Middle frontal gyrus (tissue), 1 donor: ENCODE results near the gene ZSWIM1.
A peak's percentile ranks its signal among the peaks of the same experiment; 100 is the strongest.

Experiments
- DNase-seq: peaks from one replicate; pipeline ENCODE4 v3.0.0-alpha.2; 2015; ENCODE audit warnings: low spot score; ENCODE audit errors: extremely low spot score

ZSWIM1 gene

DNA sequence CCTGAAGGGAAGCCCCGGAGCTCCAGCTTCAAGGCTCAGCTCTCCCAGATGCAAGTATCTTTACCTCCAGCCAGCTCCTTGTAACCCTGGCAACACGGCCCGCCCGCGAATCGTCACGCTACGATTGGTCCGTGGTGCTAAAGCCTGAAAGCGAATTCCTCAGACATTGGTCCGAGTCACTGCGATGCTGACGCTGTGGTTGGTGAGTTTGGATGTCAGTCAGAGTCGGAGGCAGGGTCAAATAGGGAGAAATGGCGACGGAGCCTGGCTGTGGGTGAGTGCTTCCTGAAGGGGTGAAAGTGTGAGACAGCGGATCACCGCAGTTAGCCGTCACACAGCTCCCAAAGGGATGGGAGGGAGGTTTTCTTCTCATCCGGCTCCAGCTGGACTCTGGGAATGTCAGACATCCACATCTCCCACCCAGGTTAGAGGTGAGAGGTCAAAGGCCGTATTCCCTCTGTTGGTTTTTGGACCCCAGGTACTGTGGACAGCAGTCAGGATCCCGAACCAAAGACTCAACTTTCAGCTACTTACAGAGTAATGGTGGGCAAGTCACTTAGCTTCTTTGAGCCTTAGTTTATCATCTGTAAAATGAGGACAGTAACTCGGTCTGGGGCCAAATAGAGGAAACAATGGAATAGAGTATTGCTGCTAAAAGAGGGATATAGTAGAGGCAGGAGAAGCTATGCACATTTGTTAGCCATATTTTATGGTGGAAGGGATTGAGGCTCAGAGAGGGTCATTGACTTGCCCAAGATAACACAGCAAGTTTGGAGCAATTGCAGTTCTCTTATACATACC, at the start of gene ZSWIM1:
TSS of gene ZSWIM1 (plus strand) at position 240 of the 801 bp plus-strand sequence. CDS start 1,366 bp downstream, outside the sequence.
- peak; percentile 99 for DNase-seq

DNA sequence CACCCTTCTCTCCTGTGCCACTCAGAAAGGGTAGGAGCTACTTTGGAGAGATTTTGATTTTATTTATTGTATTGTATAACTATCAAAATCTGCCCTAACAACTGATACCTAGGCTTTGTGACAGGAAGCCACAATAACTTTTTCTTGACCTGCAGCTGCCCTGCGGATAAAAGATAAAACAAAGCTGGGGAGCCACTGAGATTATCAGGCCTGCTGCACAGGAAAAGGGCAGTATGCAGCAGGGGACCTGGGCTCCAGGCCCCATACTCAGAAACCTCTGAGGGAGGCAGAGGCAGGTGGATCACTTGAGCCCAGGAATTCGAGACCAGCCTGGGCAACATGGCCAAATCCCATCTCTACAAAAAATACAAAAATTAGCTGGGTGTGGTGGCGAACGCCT, 48.4 kb upstream of the ZSWIM1 start:
- no peak for DNase-seq

DNA sequence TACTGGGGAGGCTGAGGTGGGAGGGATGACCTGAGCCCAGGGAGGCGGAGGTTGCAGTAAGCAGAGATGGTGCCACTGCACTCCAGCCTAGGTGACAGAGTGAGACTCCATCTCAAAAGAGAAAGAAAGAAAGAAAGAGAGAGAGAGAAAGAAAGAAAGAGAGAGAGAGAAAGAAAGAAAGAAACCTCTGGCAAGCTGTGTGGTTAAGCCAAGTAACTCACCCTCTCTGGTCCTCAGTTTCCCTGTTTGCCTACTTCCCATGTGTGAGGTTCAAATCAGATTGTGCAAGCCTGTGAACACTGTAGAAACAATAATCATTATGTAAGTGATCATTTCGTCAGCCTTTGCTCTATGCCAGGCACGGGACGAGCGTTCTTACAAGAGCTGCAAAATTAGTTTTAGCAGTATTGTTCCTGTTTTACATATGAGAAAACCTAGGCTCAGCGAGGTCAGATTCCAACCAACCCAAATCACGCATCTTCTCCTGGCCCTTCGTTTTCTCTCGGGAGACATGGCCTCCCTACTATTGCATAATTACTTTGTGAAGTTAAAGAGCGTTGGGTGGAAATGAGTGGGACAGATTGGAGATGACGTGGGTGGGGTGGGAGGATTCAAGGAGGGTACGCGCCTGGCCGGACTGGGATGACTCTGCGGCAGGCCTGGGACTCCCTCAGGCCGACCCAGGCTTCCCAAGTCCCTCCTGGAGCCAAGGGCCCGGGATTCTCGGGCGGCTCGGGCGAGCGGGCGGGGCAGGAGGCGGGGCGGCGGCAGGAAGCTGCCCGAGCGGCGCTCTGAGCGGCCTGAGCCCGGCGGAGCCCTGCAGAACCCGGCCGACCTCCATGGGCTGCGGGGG, 47.8 kb upstream of the ZSWIM1 start, which contains the start of gene SNX21:
TSS of gene SNX21 (plus strand) at position 770 of the 853 bp plus-strand sequence. CDS start 121 bp downstream, outside the sequence.
- DNase-seq = no peak

DNA sequence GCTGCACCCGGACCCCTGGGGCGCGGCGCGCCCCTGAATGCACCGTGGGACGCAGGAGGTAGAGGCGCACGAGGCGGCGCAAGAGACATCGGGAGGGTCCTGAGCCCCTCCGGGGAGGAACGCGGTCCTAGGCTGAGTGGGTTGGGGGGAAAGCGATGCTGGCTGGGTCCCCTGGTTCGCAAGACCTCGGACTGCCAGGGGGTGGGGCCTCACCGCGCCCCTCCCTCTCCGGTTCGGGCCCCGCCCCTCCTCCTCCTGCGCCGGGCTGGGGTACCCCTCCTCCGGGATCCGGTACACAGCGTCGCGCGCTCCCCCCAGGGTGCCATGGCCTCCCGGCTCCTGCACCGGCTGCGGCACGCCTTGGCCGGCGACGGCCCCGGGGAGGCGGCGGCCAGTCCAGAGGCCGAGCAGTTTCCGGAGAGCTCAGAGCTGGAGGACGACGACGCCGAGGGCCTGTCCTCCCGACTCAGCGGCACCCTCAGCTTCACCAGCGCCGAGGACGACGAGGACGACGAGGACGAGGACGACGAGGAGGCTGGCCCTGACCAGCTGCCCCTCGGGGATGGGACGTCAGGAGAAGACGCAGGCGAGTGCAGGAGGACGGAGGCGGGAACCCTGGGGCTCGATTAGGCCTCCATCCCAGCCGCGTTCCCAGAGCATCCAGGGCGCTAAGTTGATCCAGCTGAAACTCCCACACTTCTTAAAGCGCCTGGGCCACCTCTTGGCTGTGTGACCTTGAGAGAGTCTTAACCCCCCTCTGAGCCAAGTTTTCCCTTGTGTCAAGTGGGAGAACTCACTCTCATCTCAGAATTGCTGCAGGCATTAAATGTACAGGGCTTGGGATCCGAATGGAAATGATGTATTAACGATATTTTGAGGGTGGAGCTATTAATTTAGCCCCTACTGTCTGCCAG, 46.9 kb upstream of the ZSWIM1 start:
- DNase-seq = peak; percentile 39

DNA sequence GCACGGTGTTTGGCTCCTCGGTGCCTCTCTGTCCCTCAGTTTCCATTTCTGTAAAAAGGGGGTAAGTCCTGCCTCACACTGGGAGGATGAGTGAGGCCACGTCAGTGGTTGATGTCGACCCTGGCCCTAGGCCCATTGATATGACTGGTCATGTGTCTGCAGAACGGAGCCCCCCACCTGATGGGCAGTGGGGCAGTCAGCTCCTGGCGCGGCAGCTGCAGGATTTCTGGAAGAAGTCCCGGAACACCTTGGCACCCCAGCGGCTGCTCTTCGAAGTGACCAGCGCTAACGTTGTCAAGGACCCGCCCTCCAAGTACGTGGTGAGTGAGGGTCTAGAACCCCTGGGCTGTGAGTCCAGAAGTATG, 46.2 kb upstream of the ZSWIM1 start:
- no peak for DNase-seq

DNA sequence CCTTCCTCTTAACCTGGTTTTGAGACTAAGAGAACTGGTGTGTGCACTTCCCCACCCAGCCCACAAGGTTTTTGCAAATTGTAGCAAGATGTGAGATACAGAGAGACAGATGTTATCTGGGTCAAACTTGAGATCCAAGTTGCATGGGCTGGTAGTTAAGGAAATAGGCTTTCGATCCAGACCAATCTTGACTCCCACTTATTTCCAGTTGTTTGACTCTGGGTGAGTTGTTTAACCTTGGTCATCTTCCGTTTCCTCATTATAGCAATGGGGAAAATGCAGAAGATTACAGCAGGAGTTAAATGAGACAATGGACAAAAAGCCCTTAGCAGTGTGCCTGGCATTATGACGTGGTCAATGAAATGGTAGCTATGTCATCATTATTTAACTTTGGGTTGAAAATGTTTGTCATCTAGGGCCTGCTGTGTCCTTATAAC, 45.7 kb upstream of the ZSWIM1 start:
- DNase-seq = no peak

DNA sequence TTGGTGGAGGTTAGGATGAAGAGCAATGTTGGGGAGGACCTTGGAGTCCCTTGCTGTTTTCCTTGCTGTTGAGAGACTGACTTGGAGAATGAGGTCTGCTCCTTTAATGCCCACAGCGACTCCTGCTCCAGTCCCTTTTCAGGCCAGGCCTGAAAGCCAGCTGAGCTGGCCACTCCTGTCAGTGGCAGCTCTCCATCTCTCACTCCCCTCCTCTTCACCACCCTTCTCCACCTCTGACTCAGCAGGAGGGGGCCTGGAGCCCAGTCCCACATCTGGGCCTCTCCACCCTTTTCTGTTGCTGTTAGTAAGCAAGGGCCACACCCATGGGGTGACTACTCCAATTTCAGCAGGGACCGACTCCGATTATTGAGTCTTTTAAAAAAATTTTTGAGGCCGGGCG, 45.2 kb upstream of the ZSWIM1 start:
- no peak for DNase-seq

DNA sequence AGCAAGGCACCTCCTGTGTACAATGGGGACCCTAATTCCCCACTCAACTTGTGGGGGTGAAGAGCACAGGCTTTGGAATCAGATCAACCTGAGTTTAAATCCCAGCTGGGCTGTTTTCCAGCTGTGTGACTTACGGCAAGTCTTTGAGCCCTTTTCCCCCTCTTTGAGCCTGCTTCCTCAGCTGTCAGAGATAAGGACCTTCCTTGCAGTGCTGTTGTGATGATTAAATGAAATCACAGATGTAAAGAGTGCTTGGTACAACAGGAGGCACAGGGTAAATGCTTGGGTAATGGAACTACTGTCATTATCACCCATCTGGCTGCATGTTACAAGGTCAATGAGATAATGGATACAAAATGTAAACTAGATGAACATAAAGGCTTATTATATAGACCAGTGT, 44.2 kb upstream of the ZSWIM1 start:
- DNase-seq = no peak

DNA sequence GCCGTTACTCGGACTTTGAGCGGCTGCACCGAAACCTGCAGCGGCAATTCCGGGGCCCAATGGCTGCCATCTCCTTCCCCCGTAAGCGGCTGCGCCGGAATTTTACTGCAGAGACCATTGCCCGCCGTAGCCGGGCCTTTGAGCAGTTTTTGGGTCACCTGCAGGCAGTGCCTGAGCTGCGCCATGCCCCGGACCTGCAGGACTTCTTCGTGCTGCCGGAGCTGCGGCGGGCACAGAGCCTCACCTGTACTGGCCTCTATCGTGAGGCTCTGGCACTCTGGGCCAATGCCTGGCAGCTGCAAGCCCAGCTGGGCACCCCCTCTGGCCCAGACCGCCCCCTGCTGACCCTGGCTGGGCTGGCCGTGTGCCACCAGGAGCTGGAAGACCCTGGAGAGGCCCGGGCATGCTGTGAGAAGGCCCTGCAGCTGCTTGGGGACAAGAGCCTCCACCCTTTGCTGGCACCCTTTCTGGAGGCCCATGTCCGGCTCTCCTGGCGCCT, 40.3 kb upstream of the ZSWIM1 start:
- DNase-seq = no peak

DNA sequence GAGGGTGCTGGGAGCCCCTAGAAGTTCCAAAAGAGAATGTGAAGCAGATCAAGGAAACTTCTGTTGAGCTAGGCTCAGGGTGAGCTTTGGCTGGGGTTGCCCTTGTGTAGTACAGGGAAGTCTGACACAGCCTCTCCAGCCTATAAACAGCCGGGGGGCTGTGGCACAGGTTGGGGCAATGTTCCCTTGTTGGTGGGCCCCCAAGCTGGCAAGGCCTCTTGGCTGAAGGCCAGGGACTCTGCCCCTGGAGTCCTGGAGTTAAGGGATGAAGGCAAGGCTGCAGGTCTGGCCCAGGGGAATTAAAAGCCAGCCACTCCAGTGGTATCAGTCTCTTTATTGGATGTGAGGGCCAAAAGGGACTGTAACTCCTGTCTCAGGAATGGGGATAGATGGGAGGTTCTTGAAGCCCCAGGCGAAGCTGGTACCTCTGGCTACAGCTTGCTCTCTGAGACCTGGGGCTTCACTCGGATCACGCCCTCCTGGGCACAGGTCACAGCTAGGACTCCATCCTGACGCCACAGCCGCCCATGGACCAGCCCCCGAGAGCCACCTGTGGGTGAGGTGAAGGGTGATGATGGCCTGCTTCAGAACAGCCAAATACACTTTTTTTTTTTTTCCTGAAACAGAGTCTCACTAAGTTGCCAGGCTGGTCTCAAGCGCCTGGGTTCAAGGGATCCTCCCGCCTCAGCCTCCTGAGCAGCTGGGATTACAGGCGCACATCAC, 39.5 kb upstream of the ZSWIM1 start:
- DNase-seq = no peak

DNA sequence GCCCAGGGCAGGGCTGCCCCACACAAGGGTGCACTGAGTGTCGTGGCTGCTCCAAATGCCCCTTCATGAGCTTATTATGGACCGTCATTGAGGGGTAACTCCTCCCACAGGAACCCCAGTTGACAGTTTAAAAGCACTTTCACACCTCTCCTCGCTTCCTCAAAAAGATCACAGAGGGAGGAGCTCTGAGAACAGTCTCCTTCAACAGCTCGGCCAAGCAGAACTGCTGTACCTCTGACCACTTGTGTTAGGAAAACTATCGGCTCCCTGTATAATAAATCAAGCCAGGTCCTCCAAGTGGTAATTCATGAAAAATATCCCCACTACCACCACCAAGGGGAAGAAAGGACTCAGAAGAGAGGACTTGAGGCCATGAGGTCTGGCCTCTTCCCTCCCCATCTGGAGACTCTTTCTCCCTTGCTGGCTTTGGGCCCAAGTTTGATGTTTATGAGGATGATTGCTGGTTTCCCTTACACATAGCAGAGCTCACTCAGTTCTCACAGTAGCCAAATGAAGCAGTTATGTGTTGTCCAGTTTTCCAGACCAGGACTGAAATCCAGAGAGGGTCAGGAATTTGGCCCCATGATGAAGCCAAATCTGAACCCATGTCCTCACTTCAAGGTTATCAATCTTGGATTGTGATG, 38.7 kb upstream of the ZSWIM1 start:
- no peak for DNase-seq

DNA sequence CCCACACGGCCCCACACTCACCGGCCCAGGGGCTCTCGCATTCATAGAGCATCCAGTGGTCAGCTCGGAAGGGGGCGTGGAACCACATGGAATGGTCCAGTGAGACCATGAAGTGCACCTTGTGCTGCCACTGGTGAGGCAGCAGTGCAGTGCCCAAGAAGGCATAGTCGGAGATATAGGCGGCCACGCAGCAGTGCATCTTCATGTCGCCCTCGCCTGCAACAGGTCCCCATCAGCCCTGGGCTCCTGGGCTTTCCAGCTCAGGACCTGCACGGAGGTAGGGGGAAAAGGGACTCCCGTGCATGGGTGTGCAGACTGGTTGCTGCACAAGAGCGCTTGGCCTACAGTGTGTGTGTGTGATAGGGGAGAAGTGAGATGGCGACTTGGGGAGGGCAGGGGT, 37.5 kb upstream of the ZSWIM1 start:
- DNase-seq = no peak

DNA sequence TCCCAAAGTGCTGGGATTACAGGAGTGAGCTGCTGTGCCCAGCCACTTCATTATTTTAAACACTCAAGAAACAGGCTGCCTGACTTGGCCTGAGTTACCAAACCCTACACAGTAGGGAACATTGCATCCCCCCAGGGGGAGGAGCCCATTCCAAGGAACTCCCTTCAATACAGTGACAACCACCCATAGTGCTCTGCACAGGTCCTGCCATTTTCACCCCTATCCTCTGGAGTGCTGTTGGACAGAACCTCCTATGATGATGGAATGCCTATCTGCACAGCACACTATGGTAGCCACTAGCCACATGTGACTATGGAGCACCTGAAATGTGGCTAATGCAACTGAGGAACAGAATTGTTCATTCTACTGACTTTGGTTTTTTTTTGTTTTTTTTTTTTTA, 35.6 kb upstream of the ZSWIM1 start:
- no peak for DNase-seq

DNA sequence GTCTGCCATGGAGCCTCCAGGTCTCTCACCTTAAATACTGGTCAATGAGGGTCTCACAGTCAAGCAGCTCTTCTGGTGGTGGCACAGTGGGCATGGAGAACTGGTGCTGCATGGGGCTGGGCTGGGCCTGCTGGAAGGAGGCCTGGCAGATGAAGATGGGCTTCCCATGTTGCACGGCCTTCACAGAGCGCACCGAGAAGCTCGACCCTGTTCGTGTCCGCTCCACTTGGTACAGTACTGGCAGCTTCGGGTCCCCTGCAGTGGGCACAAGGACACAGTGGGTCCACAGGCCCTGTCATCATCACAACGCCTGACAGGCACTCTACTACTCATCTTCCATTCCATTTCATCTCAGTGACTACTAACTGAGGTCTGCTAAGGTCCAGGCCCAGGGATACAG, 32.6 kb upstream of the ZSWIM1 start:
- DNase-seq = no peak

DNA sequence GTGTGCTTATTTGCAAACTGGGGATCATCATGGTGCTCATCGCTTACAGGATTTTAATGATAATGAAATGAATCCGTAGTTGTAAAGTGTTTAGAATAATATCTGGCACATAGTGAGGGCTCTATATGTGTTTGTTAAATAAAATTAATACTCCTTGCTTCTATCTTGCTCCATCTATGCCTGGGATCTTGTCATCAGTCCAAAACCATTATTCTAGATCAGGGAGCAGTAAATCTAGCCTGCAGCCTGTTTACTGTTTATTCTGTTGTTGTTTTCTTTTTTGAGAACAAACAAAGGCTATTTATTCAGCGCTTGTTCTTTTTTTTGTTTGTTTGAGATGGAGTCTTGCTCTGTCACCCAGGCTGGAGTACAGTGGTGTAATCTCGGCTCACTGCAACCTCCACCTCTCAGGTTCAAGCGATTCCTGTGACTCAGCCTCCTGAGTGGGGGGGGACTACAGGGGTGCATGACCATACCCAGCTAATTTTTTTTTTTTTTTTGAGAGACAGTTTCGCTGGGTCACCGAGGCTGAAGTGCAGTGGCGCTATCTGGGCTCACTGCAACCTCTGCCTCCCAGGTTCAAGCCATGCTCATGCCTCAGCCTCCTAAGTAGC, 32.0 kb upstream of the ZSWIM1 start:
- no peak for DNase-seq

DNA sequence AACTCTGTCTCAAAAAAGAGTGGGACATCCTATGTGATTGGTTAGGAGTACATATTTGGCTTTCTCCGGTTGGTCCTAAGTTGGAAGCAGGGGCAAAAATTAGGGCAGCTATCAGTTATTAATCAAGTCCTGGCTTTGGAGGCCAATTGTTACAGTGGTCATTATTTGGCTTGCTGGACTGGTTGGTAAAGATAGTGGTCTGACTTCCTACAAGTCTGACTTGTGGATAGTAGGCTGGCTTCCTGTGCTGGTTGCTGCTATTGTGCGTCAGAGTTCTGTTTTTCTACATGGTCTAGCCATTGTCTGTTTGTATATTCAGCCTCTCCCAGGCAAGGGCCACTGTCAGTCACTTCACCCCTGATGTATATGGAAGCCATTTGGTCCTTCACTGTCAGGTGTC, 30.8 kb upstream of the ZSWIM1 start:
- no peak for DNase-seq

DNA sequence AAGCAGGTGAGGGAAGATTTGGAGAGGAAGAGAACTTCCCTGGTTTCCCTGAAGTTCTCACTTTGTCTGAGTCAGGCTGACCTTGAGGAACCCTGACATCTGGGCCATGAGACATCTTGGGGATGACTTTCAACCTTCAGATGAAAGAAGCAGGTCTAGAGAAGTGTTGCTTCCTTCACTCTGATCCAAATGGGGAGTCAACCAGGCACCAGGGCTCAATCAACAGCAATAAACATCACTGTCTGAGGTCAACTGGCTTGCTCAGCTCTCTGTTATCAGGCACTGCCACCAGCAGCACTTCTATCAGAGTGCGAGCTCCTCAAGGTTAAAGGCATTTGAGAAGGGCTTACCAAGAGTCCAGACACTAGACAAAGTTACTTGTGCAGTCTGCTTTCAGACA, 30.1 kb upstream of the ZSWIM1 start:
- DNase-seq = no peak

DNA sequence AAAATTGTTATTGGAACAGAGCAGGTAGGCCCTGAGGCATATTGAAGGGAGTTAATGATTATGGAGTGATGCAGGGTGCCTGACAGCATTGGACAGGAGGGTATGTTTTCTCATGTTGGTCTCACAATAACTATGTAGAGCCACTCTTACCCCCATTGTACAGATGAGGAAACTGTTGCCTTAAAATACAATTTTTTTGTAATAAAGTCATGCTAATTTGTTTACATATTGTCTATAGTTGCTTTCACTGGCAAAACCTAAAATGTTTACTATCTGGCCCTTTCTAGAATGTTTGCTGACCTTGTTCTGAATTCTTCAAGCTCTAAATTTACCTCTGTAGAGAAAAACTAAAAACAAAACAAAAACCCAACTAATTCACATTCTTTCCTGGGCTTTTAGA, 29.5 kb upstream of the ZSWIM1 start:
- DNase-seq = no peak

DNA sequence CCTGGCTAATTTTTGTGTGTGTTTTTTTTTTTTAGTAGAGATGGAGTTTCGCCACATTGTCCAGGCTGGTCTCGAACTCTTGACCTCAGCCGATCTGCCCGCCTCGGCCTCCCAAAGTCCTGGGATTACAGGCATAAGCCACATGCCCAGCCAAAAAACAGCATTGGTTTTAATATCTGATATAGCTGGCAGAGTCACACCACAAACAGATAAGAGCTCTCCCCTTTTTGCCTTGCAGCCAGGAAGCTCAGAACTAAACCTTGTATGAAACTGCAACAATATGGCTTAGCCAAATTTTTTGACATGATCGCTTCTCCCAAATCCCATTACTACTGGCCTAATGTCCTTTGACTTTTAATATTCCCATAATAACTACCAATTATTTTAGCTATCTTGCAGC, 28.7 kb upstream of the ZSWIM1 start:
- DNase-seq = no peak

DNA sequence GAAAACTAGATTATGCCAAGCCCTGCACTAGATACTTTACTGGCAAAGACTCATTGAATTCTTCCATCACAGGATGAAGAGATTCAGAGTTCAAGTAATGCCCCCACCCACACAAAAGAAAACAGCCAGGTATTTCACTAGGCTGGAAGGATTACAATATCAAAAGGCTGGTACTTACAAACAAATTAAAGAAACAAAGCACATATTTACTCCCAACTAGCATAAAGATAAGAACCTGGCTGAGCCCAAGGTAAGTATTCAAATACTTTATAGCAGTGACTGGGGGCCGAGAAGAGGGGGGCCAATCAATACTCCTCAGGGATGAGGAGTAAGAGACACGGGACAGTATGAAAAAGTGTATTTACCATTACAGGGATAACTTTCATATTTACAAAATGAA, 27.5 kb upstream of the ZSWIM1 start:
- DNase-seq = no peak
